ENCODE measurements around the gene DCAF6.
A peak's percentile ranks its signal among the peaks of the same experiment; 100 is the strongest.

Gene DCAF6

GRCh38 chr1:168105846-168106245, 169.4 kb downstream of the DCAF6 start:
- no peak for DNase-seq (ENCODE audit: low read depth in 3 of 3)

- DNase-seq (ENCODE audit: low read depth in 3 of 3) = no peak
These were observed 169.8 kb downstream of the DCAF6 start for GRCh38 chr1:168106274-168106673.

- no peak for DNase-seq (ENCODE audit: low read depth in 3 of 3)
These were observed 174.5 kb downstream of the DCAF6 start for GRCh38 chr1:168110896-168111545.

- peak; percentile 31 to 52 (median 40) for DNase-seq (ENCODE audit: low read depth in 3 of 3)
These were observed 176.3 kb downstream of the DCAF6 start for GRCh38 chr1:168112673-168113305.

- no peak for DNase-seq (ENCODE audit: low read depth in 3 of 3)
These were observed 178.4 kb downstream of the DCAF6 start for GRCh38 chr1:168114845-168115244.

- DNase-seq (ENCODE audit: low read depth in 3 of 3) = no peak
These were observed 179.9 kb downstream of the DCAF6 start for GRCh38 chr1:168116327-168116799.

- no peak for DNase-seq (ENCODE audit: low read depth in 3 of 3)
These were observed 183.3 kb downstream of the DCAF6 start for GRCh38 chr1:168119750-168120149.

- DNase-seq (ENCODE audit: low read depth in 3 of 3) = no peak
These were observed 185.0 kb downstream of the DCAF6 start for GRCh38 chr1:168121401-168122011.

- DNase-seq (ENCODE audit: low read depth in 3 of 3) = no peak
These were observed 188.6 kb downstream of the DCAF6 start for GRCh38 chr1:168125051-168125450.

All from stimulated activated CD4-positive, alpha-beta T cell treated with anti-CD3 and anti-CD28 coated beads, TNF-alpha, amount 100 ng/mL, for 48 hours (primary cell).